ENCODE data around the gene VSIG10L2. TPM values are rescaled to one million over a fixed set of nuclear protein-coding genes. Genes with fewer than 3 reads are reported as not detected.

The VSIG10L2 gene
- total and polyA plus RNA-seq, 7 donors, result 0.68 TPM; not detected in 6

- intact Hi-C loops (cut with DNase I), result no loop called here
- Histone ChIP-seq H3K27ac (peak overlapping the region in 1 of 4 donors; percentile 30), H3K4me3 (no peak overlapping the region), H3K27me3 (no peaks in the 10 kb centered on the region), H3K36me3 (no peaks in the 10 kb centered on the region), H3K4me1 (peaks cover 0 to 29% (median 16%) of the 10 kb centered on the region in 4 donors), H3K9me3 (no peaks in the 10 kb centered on the region)
- no peak for DNase-seq
- no peak for TF ChIP-seq POLR2A (IDR thresholded peaks at IDR 0.05)
- peak in 1 of 4 donors; percentile 36 for TF ChIP-seq POLR2AphosphoS5 (IDR thresholded peaks at IDR 0.05)
- TF ChIP-seq CTCF (IDR thresholded peaks at IDR 0.05), result no peak
- 67 to 72% methylated on average over 6 of the region's 6 CpGs for WGBS, 2 donors
These were observed 14.2 kb upstream of the VSIG10L2 start for GRCh38 chr11:125931668-125932067.

DNA sequence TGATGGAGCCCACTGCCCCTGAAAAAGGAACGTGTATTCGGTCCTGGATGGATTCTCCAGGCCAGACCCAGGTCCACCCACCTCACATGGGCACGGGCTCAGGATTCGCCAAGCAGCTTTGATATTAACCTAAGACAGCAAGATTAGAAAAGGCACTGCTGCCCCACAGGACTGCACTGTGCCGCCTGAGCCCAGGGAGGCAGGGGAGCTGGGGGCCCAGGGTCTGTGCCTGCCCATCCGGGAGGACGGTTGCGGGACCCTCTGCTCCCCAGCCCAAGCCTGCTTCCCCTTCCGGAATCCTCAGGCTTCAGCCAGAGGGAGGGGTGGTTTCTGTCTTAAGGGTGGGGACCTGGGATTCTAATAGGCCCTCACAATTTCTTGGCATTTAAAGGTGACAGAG is 13.5 kb upstream of the VSIG10L2 start:
- H3K27me3 ChIP-seq, result no peaks in the 10 kb centered on the region
- H3K27ac ChIP-seq, result no peak overlapping the region
- H3K4me1 ChIP-seq, result peaks cover 0 to 29% (median 16%) of the 10 kb centered on the region in 4 donors
- no peak for DNase-seq
- no peak overlapping the region for H3K4me3 ChIP-seq
- H3K9me3 ChIP-seq, result no peaks in the 10 kb centered on the region
- intact Hi-C loops (cut with DNase I), result no loop called here
- no peaks in the 10 kb centered on the region for H3K36me3 ChIP-seq
- WGBS, 2 donors, result 84 to 85% methylated on average over 9 of the region's 9 CpGs
- TF ChIP-seq CTCF (IDR thresholded peaks at IDR 0.05) (no peak), POLR2AphosphoS5 (IDR thresholded peaks at IDR 0.05) (no peak), POLR2A (IDR thresholded peaks at IDR 0.05) (no peak), EP300 (IDR thresholded peaks at IDR 0.05) (no peak)

GRCh38 chr11:125933030-125933813 is 12.6 kb upstream of the VSIG10L2 start:
- Histone ChIP-seq H3K27me3 (no peaks in the 10 kb centered on the region), H3K27ac (no peak overlapping the region), H3K9me3 (no peaks in the 10 kb centered on the region), H3K36me3 (no peaks in the 10 kb centered on the region), H3K4me1 (peaks cover 0 to 29% (median 18%) of the 10 kb centered on the region in 4 donors), H3K4me3 (no peak overlapping the region)
- intact Hi-C loops (cut with DNase I), result no loop called here
- no peak for TF ChIP-seq CTCF (IDR thresholded peaks at IDR 0.05)
- TF ChIP-seq EP300 (IDR thresholded peaks at IDR 0.05), result no peak
- no peak for TF ChIP-seq POLR2A (IDR thresholded peaks at IDR 0.05)
- no peak for TF ChIP-seq POLR2AphosphoS5 (IDR thresholded peaks at IDR 0.05)
- DNase-seq, result no peak
- 66 to 68% methylated on average over 12 of the region's 12 CpGs for WGBS, 2 donors

DNA sequence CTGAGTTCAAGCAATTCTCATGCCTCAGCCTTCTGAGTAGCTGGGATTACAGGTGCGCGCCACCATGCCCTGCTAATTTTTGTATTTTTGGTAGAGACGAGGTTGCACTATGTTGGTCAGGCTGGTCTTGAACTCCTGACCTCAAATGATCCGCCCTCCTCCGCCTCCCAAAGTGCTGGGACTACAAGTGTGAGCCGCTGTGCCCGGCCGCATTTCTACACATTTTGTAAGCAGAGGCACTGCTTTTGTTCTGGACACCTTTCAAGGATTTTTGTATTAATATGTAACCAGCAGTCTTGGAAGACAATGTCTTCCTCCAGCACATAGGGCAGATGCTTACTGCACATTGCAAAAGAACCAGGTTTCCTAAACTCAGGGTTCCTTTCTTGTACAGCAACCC is 11.4 kb upstream of the VSIG10L2 start:
- Histone ChIP-seq H3K4me3 (no peak overlapping the region), H3K4me1 (peaks cover 0 to 42% (median 25%) of the 10 kb centered on the region in 4 donors), H3K27ac (no peak overlapping the region), H3K27me3 (no peaks in the 10 kb centered on the region), H3K9me3 (no peaks in the 10 kb centered on the region), H3K36me3 (no peaks in the 10 kb centered on the region)
- intact Hi-C loops (cut with DNase I), result no loop called here
- no peak for TF ChIP-seq POLR2AphosphoS5 (IDR thresholded peaks at IDR 0.05)
- no peak for TF ChIP-seq POLR2A (IDR thresholded peaks at IDR 0.05)
- TF ChIP-seq EP300 (IDR thresholded peaks at IDR 0.05), result no peak
- TF ChIP-seq CTCF (IDR thresholded peaks at IDR 0.05), result no peak
- 90 to 96% methylated on average over 8 of the region's 8 CpGs for WGBS, 2 donors
- DNase-seq, result no peak
